GM20000 (cell line): ENCODE data around the gene AGAP1.

Source experiments
- DNase-seq: peaks from one replicate; pipeline ENCODE4 v3.0.0; 2012; ENCODE audit warnings: low spot score
- CTCF ChIP-seq: IDR thresholded peaks from 2 replicates; pipeline ENCODE4 v1.5.1; 2012; ENCODE audit warnings: mild to moderate bottlenecking, control low read depth; ENCODE audit errors: extremely low read depth, missing control alignments

Gene AGAP1

GRCh38 chr2:235669269-235669831, 175.5 kb downstream of the AGAP1 start:
- no peak for TF ChIP-seq CTCF
- peak; percentile 30 for DNase-seq

DNA sequence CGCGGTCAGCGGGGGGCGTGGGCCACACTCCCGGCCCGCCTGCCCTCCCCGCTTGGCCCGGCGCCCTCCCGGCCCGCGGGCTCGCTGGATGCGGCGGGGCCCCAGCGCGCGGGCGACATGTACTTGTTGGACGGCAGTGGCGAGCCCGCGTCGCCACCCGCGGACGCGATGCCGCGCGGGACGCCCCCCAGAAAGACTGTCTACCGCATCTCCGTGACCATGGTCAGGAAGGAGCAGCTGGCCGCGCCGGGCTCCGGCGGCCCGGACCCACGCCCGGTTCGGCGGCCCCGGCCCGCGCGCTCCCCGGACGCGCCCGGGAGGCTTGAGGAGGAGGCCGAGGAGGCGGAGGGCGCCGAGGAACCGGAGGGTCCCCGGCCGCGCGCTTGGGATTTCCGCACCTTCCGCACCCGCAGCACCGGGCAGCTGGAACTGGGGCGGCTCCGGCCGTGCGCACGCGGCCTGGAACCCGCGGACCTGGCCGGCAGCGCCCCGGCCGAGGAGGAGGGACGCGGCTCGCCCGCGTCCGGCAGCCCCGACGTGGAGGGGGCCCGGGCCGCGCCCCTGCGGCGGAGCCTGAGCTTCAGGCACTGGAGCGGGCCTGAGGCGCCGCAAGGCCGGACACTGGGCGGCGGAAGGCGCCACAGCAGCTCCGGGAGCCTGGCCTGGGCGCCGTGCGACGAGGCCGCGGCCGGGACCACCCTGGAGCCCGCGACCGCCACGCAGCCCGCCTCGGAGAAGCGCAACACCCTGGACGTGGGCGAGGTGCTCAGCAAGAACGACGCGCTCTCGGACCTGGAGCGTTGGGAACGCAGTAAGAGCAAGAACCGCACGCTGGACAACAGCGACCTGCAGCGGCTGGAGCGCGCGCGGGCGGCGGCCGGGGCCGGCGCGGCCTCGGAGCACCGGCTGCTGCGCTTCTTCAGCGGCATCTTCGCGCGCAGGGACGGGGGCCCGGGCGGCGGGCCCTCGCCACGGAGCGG, 176.4 kb downstream of the AGAP1 start:
- DNase-seq: peak; percentile 30
- TF ChIP-seq CTCF: no peak

GRCh38 chr2:235670974-235671787, 177.3 kb downstream of the AGAP1 start:
- DNase-seq: peak; percentile 22
- TF ChIP-seq CTCF: no peak

DNA sequence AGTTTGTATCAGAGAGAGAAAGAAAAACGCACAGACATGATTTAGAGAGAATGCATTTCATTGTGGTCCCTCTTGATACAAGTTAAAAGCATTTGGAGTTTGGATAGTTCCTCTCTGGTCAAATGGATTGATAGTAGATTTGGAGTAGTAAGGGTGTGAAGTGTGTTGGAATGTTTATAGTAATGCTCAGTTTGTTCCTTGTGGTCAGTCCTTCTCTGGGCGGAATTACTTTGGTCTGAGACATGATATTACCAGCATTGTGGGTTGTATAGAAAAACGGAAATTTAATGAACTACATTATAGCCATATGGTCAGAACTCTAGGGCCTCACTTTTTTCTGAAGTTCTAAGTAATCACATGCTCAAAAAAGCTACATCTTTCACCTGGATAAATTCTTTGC, 178.9 kb downstream of the AGAP1 start:
- TF ChIP-seq CTCF: no peak
- DNase-seq: no peak

DNA sequence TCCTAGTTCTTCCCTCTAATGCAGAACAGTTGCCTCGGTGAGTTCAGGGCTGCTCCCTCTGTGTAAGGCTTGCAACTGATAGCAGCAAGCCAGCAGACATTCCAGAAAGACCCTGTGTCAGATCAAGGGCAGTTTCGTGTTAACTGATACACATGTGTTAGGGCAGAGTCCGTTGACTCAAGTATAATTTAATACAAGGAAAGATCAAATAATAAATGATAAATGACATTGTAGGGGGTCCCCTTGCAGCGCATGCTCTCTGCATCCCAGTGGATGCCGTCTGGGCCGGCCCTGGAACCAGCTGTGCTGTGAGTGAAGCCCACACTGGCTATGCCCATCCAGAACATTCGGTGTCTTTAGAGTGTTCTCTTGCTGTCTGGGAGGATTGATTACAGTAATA, 180.3 kb downstream of the AGAP1 start:
- no peak for DNase-seq
- TF ChIP-seq CTCF: no peak

DNA sequence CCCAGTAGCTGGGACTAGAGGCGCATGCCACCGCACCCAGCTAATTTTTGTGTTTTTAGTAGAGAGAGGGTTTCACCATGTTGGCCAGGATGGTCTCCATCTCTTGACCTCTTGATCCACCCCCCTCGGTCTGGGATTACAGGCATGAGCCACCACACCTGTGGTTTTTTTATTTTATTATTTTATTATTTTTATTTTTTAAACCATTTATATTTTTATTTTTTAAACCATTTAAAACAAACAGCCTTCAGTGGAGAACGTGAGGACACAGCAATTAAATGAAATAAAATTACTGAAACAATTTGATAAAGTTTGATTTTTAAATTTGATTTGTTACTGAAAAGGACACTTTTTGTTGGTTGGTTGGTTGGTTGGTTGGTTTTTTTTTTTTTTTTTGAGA, 181.0 kb downstream of the AGAP1 start:
- TF ChIP-seq CTCF: no peak
- DNase-seq: no peak
